TTC549 (cell line): ENCODE measurements around the gene MTCH1.
"Not testable (repeated sequence)": the region's sequence is repeated elsewhere in the genome, so short reads cannot be mapped to it uniquely, and the experiment has no call there.

Experiments
- FAIRE-seq: peaks from 2 replicates; lab custom pipeline; 2012; peaks lifted over from hg19 to GRCh38; lab: Jason Lieb, UNC

The MTCH1 gene

GRCh38 chr6:36969240-36969691 lies 16.7 kb downstream of the MTCH1 start:
- FAIRE-seq = no peak

- no peak for FAIRE-seq
Observed at GRCh38 chr6:36968266-36968977, 17.6 kb downstream of the MTCH1 start.

DNA sequence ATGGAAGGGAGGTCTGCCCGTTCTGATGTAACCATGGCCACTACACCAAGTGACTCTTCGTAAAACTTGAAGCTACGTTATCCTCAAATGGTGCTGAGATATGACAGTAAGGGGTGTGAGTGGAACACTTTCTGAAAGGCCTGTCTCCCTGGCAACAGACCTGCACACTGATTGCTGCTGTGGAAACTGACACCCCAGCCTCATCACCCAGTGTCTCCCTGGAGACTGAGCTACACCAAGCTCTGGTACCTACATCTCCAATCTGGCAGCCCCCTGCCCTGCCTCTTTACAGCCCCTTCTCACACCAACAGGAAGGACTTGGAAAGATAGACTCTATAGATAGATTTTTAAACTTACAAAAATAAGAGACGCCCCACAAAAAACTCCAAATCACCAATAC lies 18.2 kb downstream of the MTCH1 start:
- FAIRE-seq = no peak

DNA sequence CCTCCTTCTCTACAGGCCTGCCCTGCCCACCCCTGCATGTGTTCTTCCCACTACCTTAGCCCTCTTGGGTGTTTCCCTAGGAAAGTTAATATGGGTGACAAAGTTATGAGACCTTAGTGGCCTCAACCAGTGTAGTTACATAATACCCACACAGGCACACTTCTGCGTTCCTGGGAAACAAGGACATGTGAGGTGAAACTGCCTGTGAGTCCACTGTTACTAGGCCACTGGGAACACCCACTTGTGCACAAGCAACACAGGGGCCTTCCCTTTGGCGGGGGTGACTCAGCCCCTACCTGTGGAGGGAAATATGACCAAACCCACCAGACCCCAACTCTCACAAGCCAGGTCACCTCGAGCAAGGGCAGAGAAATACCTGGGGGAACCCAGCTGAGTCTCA lies 18.7 kb downstream of the MTCH1 start:
- no peak for FAIRE-seq

- FAIRE-seq = no peak
Observed at GRCh38 chr6:36964908-36965307, 21.1 kb downstream of the MTCH1 start.

- no peak for FAIRE-seq
Observed at GRCh38 chr6:36964349-36964748, 21.6 kb downstream of the MTCH1 start.

DNA sequence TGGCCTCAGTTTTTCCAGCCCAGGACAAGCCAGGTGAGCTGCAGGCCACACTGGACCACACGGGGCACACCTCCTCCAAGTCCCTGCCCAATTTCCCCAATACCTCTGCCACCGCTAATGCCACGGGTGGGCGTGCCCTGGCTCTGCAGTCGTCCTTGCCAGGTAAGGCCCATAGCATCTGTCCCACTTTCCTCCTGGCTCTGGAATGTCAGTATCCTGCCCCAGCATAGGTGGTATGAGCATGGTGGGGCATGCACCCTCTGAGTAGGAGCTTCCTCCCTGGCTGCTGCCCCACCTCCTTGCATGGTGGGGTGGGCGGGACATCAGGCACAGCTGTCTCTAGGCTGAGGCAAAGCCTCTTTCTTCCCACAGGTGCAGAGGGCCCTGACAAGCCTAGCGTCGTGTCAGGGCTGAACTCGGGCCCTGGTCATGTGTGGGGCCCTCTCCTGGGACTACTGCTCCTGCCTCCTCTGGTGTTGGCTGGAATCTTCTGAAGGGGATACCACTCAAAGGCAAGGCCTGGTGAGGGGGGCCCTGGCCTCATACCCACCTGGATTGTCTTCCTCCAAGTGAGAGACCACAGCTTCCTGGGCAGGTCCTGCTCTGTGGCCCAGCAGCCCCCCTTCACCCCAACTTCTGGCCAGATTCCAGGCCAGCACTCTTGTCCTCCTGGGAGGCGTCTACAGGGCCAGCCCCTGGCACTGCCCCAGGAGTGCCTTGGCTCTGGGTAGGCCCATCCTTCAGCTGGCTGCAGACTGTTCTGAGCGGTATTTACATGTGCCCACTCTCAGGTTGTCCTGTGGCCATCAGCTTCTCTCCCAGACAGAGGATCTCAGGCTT lies 22.3 kb downstream of the MTCH1 start:
- no peak for FAIRE-seq

- no peak for FAIRE-seq
Observed at GRCh38 chr6:36962874-36963273, 23.1 kb downstream of the MTCH1 start.

- no peak for FAIRE-seq
Observed at GRCh38 chr6:36961441-36962435, 24.3 kb downstream of the MTCH1 start.

DNA sequence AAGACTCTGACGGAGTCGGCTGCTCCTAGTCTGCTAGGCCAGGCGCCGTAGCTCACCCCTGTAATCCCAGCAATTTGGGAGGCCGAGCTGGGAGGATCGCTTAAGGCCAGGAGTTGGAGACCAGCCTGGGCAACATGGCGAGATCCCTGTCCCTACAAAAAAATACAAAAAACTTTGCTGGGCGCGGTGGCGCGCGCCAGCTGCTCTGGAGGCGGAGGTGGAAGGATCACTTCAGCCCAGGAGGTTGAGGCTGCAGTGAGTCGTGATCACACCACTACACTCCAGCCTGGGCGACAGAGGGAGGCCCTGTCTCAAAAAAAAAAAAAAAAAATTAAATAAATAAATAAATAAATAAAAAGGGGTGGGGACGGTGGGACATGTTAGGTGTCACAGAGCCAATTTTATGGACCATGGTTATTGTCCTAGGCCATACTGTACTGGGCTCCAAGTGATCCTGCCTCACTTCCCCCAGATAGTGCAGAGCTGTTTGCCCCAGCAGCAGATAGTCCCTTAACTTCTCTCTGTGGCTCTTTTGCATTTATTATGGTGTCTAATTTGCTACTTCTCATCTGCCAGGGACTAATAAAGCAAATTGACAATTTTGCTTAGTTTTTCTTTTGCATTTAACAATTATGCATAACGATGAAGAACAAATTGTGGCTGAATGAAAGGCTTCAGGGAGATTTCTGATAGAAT lies 26.3 kb downstream of the MTCH1 start:
- no peak for FAIRE-seq

- FAIRE-seq = no peak
Observed at GRCh38 chr6:36958775-36959554, 27.0 kb downstream of the MTCH1 start.

- no peak for FAIRE-seq
Observed at GRCh38 chr6:36957773-36958271, 28.2 kb downstream of the MTCH1 start.

GRCh38 chr6:36956446-36956820 lies 29.6 kb downstream of the MTCH1 start:
- FAIRE-seq = no peak

DNA sequence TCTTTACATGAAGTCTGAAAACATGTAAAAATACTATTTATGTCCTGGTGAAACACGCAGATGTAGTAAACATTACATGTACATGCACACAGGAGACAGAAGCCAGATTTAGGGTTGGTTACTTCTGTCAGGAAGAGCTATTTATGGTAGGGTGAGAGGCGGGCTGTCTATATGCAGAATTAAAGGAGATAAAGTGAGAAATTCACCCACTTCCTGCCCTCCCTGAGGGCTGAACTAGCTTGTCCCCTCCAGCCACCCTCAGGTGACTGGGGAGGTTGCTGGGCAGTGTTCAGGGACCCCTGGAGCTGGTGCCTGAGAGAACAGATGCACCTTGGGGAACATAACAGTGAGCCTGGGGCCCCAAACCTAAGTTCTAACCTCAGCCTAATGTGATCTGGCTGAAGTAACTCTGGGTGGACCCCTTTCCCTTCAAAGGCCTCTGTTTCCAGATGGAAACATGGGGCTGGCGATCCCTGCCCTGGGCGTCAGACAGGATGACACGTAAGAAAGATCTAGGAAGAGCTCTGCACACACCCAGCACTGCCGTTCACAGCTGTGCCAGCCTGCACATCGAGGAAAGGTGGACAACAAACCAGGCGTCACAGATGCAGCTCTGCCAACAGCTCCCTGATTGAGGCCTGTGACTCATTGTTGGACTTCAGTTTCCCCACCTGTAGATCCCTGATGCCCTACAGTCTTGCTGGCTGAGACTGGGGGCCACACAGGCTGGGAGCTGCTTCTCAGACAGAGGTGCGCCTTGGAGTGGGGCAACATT lies 30.1 kb downstream of the MTCH1 start:
- no peak for FAIRE-seq

GRCh38 chr6:36955136-36955535 lies 30.9 kb downstream of the MTCH1 start:
- no peak for FAIRE-seq

DNA sequence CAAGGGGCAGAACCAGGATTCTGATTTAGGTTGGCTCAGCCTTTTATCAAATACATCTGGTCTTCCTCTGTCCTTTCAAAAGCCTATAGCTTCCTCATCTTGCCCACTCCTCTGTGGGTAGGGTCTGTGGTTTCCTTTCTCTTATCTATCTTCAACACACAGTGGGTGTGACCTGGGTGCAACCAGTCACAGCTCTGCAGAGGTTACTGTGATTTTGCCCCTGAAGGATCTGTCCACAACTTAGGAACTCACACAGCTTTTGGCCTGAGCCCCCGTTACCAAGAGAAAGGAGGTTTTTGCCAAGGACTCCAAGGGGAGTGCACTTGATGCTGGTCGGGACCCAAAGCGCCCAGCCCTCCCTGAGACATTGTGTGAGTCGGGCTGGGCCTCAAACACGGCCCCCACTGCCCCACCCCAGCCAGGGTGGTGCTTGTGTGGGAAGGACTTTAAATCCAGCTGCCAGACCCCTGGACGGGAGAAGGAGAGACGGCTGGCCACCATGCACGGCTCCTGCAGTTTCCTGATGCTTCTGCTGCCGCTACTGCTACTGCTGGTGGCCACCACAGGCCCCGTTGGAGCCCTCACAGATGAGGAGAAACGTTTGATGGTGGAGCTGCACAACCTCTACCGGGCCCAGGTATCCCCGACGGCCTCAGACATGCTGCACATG lies 31.6 kb downstream of the MTCH1 start, which contains the start of gene PI16:
Gene PI16 (plus strand): TSS at position 477 of the 670 bp plus-strand sequence. CDS start 23 bp downstream, at position 500.
- no peak for FAIRE-seq

DNA sequence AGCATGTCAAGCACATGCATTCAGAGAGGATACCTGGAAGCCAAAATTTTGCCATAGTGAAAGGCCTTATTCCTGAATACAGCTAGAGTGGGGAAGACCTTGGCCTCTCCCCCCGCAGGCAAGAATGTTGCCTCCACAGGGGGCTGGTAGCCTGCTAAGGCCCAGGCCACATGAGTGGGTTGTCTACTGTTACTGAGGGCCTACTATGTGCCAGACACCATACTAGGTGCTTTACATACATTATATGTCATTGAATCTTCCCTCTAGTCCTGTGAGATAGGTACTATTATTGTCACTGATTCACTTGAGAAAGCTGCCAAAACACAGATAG lies 32.1 kb downstream of the MTCH1 start:
- no peak for FAIRE-seq

GRCh38 chr6:36949636-36950035 lies 36.4 kb downstream of the MTCH1 start:
- no peak for FAIRE-seq

DNA sequence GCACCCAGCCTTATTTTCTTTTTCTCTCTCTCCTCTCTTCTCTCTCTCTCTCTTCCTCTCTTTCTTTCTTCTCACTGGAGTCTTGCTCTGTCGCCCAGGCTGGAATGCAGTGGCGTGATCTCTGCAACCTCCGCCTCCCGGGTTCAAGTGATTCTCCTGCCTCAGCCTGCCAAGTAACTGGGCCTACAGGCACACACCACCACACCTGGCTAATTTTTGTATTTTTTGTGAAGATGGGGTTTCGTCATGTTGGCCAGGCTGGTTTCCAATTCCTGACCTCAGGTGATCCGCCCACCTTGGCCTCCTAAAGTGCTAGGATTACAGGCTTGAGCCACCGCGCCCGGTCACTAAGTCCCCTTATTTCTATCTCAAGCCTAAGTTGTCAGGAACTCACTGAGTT lies 36.9 kb downstream of the MTCH1 start:
- not testable (repeated sequence) for FAIRE-seq
